HepG2 (cell line): ENCODE data around the gene KCNA1. TPM values are rescaled to one million over a fixed set of nuclear protein-coding genes. Genes with fewer than 3 reads are reported as not detected.

Source experiments
- ATAC-seq: fragments of 200-7000 bp; cut with Tn5 transposase; 3 replicates; pipeline ENCODE4 v1.9.1; 2020; ENCODE audit warnings: mild to moderate bottlenecking, moderate library complexity
- BruUV-seq: library from RNA; stranded (reverse); fragments of 400-500 nt; replicated peaks from 2 replicates; lab custom pipeline; 2021; lab: Mats Ljungman, UMichigan
- CTCF ChIA-PET: fragments of 300-600 bp; formaldehyde crosslinking; extraction: SDS; loops from one replicate; lab custom pipeline; 2021; ENCODE audit warnings: low total read pairs, inconsistent platforms, low intra/inter-chr PET ratio; lab: Yijun Ruan, JAX
- POLR2A ChIA-PET: fragments of 350-600 bp; sonication (Branson Sonifier 250); formaldehyde crosslinking; loops from one replicate; lab custom pipeline; 2020; ENCODE audit warnings: antibody characterized with exemption, inconsistent platforms; lab: Yijun Ruan, JAX
- DNase-seq: peaks from one replicate; pipeline ENCODE4 v3.0.0-alpha.2; 2015; ENCODE audit warnings: low spot score
- FAIRE-seq: peaks from 3 replicates; lab custom pipeline; 2011; peaks lifted over from hg19 to GRCh38; lab: Jason Lieb, UNC
- H2AFZ ChIP-seq: one replicate; pipeline ENCODE4 v1.6.1; 2011; ENCODE audit warnings: low read length, inconsistent platforms
- H3K27ac ChIP-seq: fragments of 300-600 bp; 3 replicates; pipeline ENCODE4 v1.8.0; 2011; ENCODE audit warnings: mixed run types, mild to moderate bottlenecking, mixed read lengths, low read length, inconsistent platforms; ENCODE audit not compliant: insufficient read depth; ENCODE audit errors: extremely low read length
- H3K27me3 ChIP-seq, 2 experiments: fragments of 200-600 bp in 1 of 2; 2 replicates in 1 of 2; 3 replicates in 1 of 2; pipeline versions ENCODE4 v1.6.0 to v1.8.0; 2011; ENCODE audit warnings: low read length in 2 of 2, mild to moderate bottlenecking in 2 of 2, moderate library complexity in 2 of 2, inconsistent platforms in 1 of 2; ENCODE audit not compliant: insufficient read depth in 2 of 2, control insufficient read depth in 1 of 2
- H3K36me3 ChIP-seq, 2 experiments: fragments of 200-600 bp in 1 of 2; replicated peaks in 1 of 2; 2 replicates in 1 of 2; 3 replicates in 1 of 2; pipeline versions ENCODE4 v1.5.1 to v1.8.0; 2011; ENCODE audit warnings: low read length in 2 of 2, inconsistent platforms in 1 of 2; ENCODE audit not compliant: insufficient read depth in 2 of 2, control insufficient read depth in 1 of 2
- H3K4me1 ChIP-seq: 2 replicates; pipeline ENCODE4 v1.5.1; 2012; ENCODE audit warnings: low read length, inconsistent platforms; ENCODE audit not compliant: insufficient read depth
- H3K4me2 ChIP-seq: 2 replicates; pipeline ENCODE4 v1.6.0; 2011; ENCODE audit warnings: low read depth, low read length, inconsistent platforms
- H3K4me3 ChIP-seq, 3 experiments: fragments of 200-600 bp in 1 of 3; sonication (generic), shearing (Covaris generic) in 1 of 3; replicated peaks in 1 of 3; 2 replicates each; pipeline ENCODE4 v1.5.1; 2011 to 2016; ENCODE audit warnings: low read length in 3 of 3, inconsistent platforms in 2 of 3, low read depth in 2 of 3, mild to moderate bottlenecking in 2 of 3, control low read depth in 1 of 3, mixed read lengths in 1 of 3; ENCODE audit not compliant: insufficient read depth in 1 of 3
- H3K79me2 ChIP-seq: one replicate; pipeline ENCODE4 v1.6.1; 2011; ENCODE audit warnings: low read length, inconsistent platforms; ENCODE audit not compliant: insufficient read depth
- H3K9ac ChIP-seq: 2 replicates; pipeline ENCODE4 v1.6.0; 2011; ENCODE audit warnings: mild to moderate bottlenecking, low read depth, low read length, inconsistent platforms; ENCODE audit not compliant: insufficient read depth
- H3K9me3 ChIP-seq: 2 replicates; pipeline ENCODE4 v1.5.1; 2012; ENCODE audit warnings: mild to moderate bottlenecking, low read length
- H4K20me1 ChIP-seq: 2 replicates; pipeline ENCODE4 v1.6.0; 2011; ENCODE audit warnings: inconsistent platforms, mild to moderate bottlenecking, low read length, moderate library complexity; ENCODE audit not compliant: insufficient read depth
- ASH2L ChIP-seq: fragments of 300-600, 200-600 bp; sonication (generic); IDR thresholded peaks from 2 replicates; pipeline ENCODE4 v1.7.0; 2017; ENCODE audit warnings: low read depth, mild to moderate bottlenecking, moderate library complexity, mixed read lengths, low read length; ENCODE audit not compliant: insufficient read length
- ATF7 ChIP-seq, 2 experiments: fragments of 450-650 bp in 1 of 2; sonication (generic) in 1 of 2; formaldehyde crosslinking in 1 of 2; IDR thresholded peaks; 2 replicates each; pipeline versions ENCODE4 v1.4.0 to v1.6.1; 2016 to 2020; ENCODE audit warnings: antibody characterized with exemption in 1 of 2, mild to moderate bottlenecking in 1 of 2, missing genetic modification reagents in 1 of 2
- KDM6A ChIP-seq: IDR thresholded peaks from 2 replicates; pipeline ENCODE4 v1.6.1; 2016; ENCODE audit warnings: low read depth
- MXD4 ChIP-seq: IDR thresholded peaks from 2 replicates; pipeline ENCODE4 v1.6.1; 2016; ENCODE audit warnings: mild to moderate bottlenecking, missing biosample characterization, missing genetic modification reagents
- POLR2AphosphoS2 ChIP-seq: IDR thresholded peaks from 2 replicates; pipeline ENCODE4 v1.6.1; 2011; ENCODE audit warnings: low read depth, low read length, improper control_type of control experiment
- SAP130 ChIP-seq: IDR thresholded peaks from 2 replicates; pipeline ENCODE4 v1.6.1; 2016; ENCODE audit warnings: low read depth
- TGIF2 ChIP-seq: IDR thresholded peaks from 2 replicates; pipeline ENCODE4 v1.6.1; 2016; ENCODE audit warnings: control low read depth, missing compliant biosample characterization
- ZNF484 ChIP-seq: sonication (generic); formaldehyde crosslinking; IDR thresholded peaks from 2 replicates; pipeline ENCODE4 v1.5.1; 2020; ENCODE audit warnings: mild to moderate bottlenecking, low read depth, missing genetic modification reagents, borderline replicate concordance
- ZNF570 ChIP-seq: sonication (generic); formaldehyde crosslinking; IDR thresholded peaks from 2 replicates; pipeline ENCODE4 v1.4.0; 2020; ENCODE audit warnings: mild to moderate bottlenecking, missing genetic modification reagents, borderline replicate concordance
- ZNF737 ChIP-seq: sonication (generic); formaldehyde crosslinking; IDR thresholded peaks from 2 replicates; pipeline ENCODE4 v1.5.0; 2020; ENCODE audit warnings: missing genetic modification reagents, mild to moderate bottlenecking, borderline replicate concordance
- ZSCAN25 ChIP-seq: sonication (generic); formaldehyde crosslinking; IDR thresholded peaks from 2 replicates; pipeline ENCODE4 v1.8.0; 2022; ENCODE audit warnings: mild to moderate bottlenecking, missing genetic modification reagents
- WGBS: methylation state at CpG from one replicate; pipeline ENCODE4 v1.1.6; 2017; ENCODE audit warnings: low lambda C conversion rate; 5-methylcytosine and 5-hydroxymethylcytosine counted together
- in situ Hi-C: cut with HindIII; loops from 2 replicates; pipeline ENCODE4 v1.10.0; 2017; ENCODE audit warnings: low pct_unique_long_range_greater_than_20kb; ENCODE audit not compliant: extremely low pct_ligation_motif_present
- intact Hi-C: fragments of 100-400 bp; cut with micrococcal nuclease; formaldehyde crosslinking; loops from one replicate; pipeline ENCODE4 v1.10.0; 2022; ENCODE audit not compliant: unreplicated experiment
- polyA plus RNA-seq, 8 experiments: library from polyadenylated mRNA; depleted of rRNA in 3 of 8; stranded (reverse) in 7 of 8; unstranded in 1 of 8; fragments of >200 nt; fragmentation: Illumina TruSeq in 4 of 8; extraction: Trizol in 4 of 8; gene quantifications; 2 replicates each; pipeline versions ENCODE4 v1.2.1 to v1.2.3, GENCODE V29; 2011 to 2016; ENCODE audit warnings: low read depth in 4 of 8, missing spikeins in 1 of 8, mixed read lengths in 1 of 8; ENCODE audit not compliant: insufficient read depth in 1 of 8
- total RNA-seq, 5 experiments: library from RNA; depleted of rRNA; stranded (reverse); fragments of >200 nt; fragmentation: Illumina TruSeq; extraction: Trizol; gene quantifications; 2 replicates each; pipeline ENCODE4 v1.2.3, GENCODE V29; 2016; ENCODE audit warnings: low read depth in 1 of 5

Gene KCNA1
- total and polyA plus RNA-seq, 2 of the 13 experiments (the other 11 are each of a cell fraction or from before 2014, with no cell fraction given): not detected

DNA sequence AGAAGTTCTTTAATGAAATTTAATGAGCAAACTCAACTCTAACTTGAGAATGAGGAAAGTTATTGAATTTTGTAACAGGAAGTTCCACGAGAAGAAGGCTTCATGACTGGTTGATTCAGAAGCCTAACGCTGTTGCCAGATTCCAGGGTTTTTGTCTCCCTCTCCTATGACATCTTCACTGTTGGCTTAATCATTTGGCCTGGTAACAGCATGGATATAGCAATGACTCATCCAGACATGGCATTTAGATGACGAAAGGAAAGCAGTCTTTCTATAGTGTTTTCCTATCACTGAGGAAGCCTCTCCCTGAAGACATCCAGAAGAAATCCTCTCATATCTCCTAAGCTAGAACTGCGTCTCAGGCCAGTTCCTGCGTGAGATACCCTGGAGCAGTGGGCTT, 9.4 kb upstream of the KCNA1 start:
- Histone ChIP-seq H3K4me1 (no peaks in the 10 kb centered on the region), H3K36me3 (no peaks in the 10 kb centered on the region), H3K4me2 (no peak overlapping the region), H3K27me3 (no peaks in the 10 kb centered on the region), H4K20me1 (no peaks in the 10 kb centered on the region), H2AFZ (no peak overlapping the region), H3K27ac (no peak overlapping the region), H3K79me2 (no peaks in the 10 kb centered on the region), H3K9me3 (no peaks in the 10 kb centered on the region), H3K9ac (no peak overlapping the region), H3K4me3 (no peak overlapping the region)
- DNase-seq (no peak), FAIRE-seq (no peak), ATAC-seq (no peak)
- intact Hi-C loops (no loop called here), in situ Hi-C loops (no loop called here)
- BruUV-seq: no TSS peak
- POLR2A ChIA-PET: no interaction called here
- 8% methylated on average over 3 of the region's 5 CpGs for WGBS
- CTCF ChIA-PET: no interaction called here
- TF ChIP-seq SAP130: no peak
- TF ChIP-seq ASH2L: no peak
- no peak for TF ChIP-seq KDM6A (CRISPR knock-in tag)
- TF ChIP-seq ZNF737 (CRISPR knock-in tag): no peak
- no peak for TF ChIP-seq ZSCAN25 (CRISPR knock-in tag)
- TF ChIP-seq POLR2AphosphoS2: no peak
- no peak for TF ChIP-seq ZNF570 (CRISPR knock-in tag)
- TF ChIP-seq MXD4: no peak
- no peak for TF ChIP-seq ZNF484 (CRISPR knock-in tag)

- no peak overlapping the region for H3K4me3 ChIP-seq
- in situ Hi-C loops: no loop called here
- H3K79me2 ChIP-seq: no peaks in the 10 kb centered on the region
- no peaks in the 10 kb centered on the region for H4K20me1 ChIP-seq
- no peak for FAIRE-seq
- peaks cover 3 to 25% of the 10 kb centered on the region in 2 experiments; a peak in 3 of 5 replicates for H3K27me3 ChIP-seq
- ChIA-PET POLR2A (no interaction called here), CTCF (no interaction called here)
- TF ChIP-seq TGIF2 (CRISPR knock-in tag): no peak
- TF ChIP-seq ATF7 (IDR thresholded peaks at IDR 0.05): 0 out of 2 replicates have a peak, but pooled peaks have one; percentile 16
- no peak for TF ChIP-seq ATF7 (CRISPR knock-in tag; IDR thresholded peaks at IDR 0.05)
- no peak for DNase-seq
- no peak overlapping the region for H2AFZ ChIP-seq
- no peak overlapping the region for H3K4me2 ChIP-seq
- intact Hi-C loops: no loop called here
- H3K9ac ChIP-seq: no peak overlapping the region
- no peaks in the 10 kb centered on the region for H3K36me3 ChIP-seq
- no peaks in the 10 kb centered on the region for H3K9me3 ChIP-seq
- BruUV-seq: no TSS peak
- no peak overlapping the region for H3K27ac ChIP-seq
- H3K4me1 ChIP-seq: no peaks in the 10 kb centered on the region
- ATAC-seq: no peak
These were observed 4.4 kb upstream of the KCNA1 start for GRCh38 chr12:4905316-4905715.
